Upper lobe of left lung (tissue), 4 donors: ENCODE results near the gene KIAA1210.

Source experiments
- CTCF ChIP-seq, 6 experiments: fragments of 450-650 bp in 4 of 6; fragments of 200-600 bp in 2 of 6; sonication (generic) in 2 of 6; IDR thresholded peaks; one replicate each; pipeline ENCODE4 v1.5.1; 2016 to 2019; ENCODE audit warnings: antibody characterized with exemption in 6 of 6
- EP300 ChIP-seq, 4 donors: sonication (generic); formaldehyde crosslinking; IDR thresholded peaks; one replicate each; pipeline ENCODE4 v1.5.1; 2017; ENCODE audit warnings: antibody characterized with exemption in 4 of 4, control low read depth in 2 of 4
- POLR2A ChIP-seq, 4 donors: fragments of 450-650 bp; IDR thresholded peaks; one replicate each; pipeline ENCODE4 v1.5.1; 2016 to 2017; ENCODE audit warnings: antibody characterized with exemption in 4 of 4, mild to moderate bottlenecking in 2 of 4
- POLR2AphosphoS5 ChIP-seq, 2 donors: sonication (generic); formaldehyde crosslinking; IDR thresholded peaks; one replicate each; pipeline ENCODE4 v1.5.1; 2017; ENCODE audit warnings: antibody characterized with exemption in 2 of 2

DNA sequence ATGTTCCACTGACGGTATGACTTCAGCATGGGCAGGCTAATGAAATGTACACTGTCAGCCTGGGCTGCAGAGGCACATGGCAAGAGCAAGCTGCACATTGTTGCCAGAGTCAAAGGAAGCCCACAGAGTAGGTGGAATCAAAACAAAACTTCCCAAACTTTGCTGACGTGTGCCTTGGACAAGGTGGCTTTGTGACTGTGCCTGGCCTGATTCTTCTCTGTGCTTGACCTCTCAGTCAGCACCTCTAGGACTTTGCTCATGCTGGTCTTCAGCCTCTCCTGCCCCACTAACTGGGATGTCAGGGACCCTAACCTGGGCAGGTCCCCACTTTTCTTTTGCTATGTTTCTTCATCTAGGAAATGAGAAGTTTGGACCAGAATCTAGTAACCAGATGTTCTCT, 40.5 kb upstream of the KIAA1210 start:
- TF ChIP-seq POLR2AphosphoS5 (IDR thresholded peaks at IDR 0.05) (no peak), CTCF (IDR thresholded peaks at IDR 0.05) (no peak), POLR2A (IDR thresholded peaks at IDR 0.05) (no peak), EP300 (IDR thresholded peaks at IDR 0.05) (no peak)
